Measurements from ENCODE around the gene NSMCE1.

- TF ChIP-seq, protein P1, sequence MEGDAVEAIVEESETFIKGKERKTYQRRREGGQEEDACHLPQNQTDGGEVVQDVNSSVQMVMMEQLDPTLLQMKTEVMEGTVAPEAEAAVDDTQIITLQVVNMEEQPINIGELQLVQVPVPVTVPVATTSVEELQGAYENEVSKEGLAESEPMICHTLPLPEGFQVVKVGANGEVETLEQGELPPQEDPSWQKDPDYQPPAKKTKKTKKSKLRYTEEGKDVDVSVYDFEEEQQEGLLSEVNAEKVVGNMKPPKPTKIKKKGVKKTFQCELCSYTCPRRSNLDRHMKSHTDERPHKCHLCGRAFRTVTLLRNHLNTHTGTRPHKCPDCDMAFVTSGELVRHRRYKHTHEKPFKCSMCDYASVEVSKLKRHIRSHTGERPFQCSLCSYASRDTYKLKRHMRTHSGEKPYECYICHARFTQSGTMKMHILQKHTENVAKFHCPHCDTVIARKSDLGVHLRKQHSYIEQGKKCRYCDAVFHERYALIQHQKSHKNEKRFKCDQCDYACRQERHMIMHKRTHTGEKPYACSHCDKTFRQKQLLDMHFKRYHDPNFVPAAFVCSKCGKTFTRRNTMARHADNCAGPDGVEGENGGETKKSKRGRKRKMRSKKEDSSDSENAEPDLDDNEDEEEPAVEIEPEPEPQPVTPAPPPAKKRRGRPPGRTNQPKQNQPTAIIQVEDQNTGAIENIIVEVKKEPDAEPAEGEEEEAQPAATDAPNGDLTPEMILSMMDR (IDR thresholded peaks at IDR 0.05 in 8 of 11, conservative IDR thresholded peaks at IDR 0.05 in 3 of 11): peak; percentile 89 to 99 (median 95)
- TF ChIP-seq POLR2A (IDR thresholded peaks at IDR 0.05): no peak
These were observed 89.0 kb downstream of the NSMCE1 start for GRCh38 chr16:27179500-27180072.

Measured in spleen (tissue), 7 donors.